ENCODE measurements around the gene SVIP. TPM values are rescaled to one million over a fixed set of nuclear protein-coding genes. Genes with fewer than 3 reads are reported as not detected.
A peak's percentile ranks its signal among the peaks of the same experiment; 100 is the strongest.

Gene SVIP, protein sequence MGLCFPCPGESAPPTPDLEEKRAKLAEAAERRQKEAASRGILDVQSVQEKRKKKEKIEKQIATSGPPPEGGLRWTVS
- total RNA-seq (42.1 TPM), polyA plus RNA-seq (ENCODE audit: insufficient read depth, low read depth, low replicate concordance) (29.7 TPM)
- long read RNA-seq, donor 1, full-length matches to known transcripts, result 26 of 26 reads
- long read RNA-seq, donor 1, partial matches to known transcripts, result 0 of 26 reads
- long read RNA-seq, donor 1, other reads (novel, unspliced or antisense), result 0 of 26 reads
- long read RNA-seq, donor 2, full-length matches to known transcripts, result 20 of 20 reads
- long read RNA-seq, donor 2, partial matches to known transcripts, result 0 of 20 reads
- long read RNA-seq, donor 2, other reads (novel, unspliced or antisense), result 0 of 20 reads
- long read RNA-seq, donor 3, full-length matches to known transcripts, result 21 of 21 reads
- long read RNA-seq, donor 3, partial matches to known transcripts, result 0 of 21 reads
- long read RNA-seq, donor 3, other reads (novel, unspliced or antisense), result 0 of 21 reads
- long read RNA-seq, donor 4, full-length matches to known transcripts, result 20 of 20 reads
- long read RNA-seq, donor 4, partial matches to known transcripts, result 0 of 20 reads
- long read RNA-seq, donor 4, other reads (novel, unspliced or antisense), result 0 of 20 reads
- long read RNA-seq, donor 5, full-length matches to known transcripts, result 1 of 1 reads
- long read RNA-seq, donor 5, partial matches to known transcripts, result 0 of 1 reads
- long read RNA-seq, donor 5, other reads (novel, unspliced or antisense), result 0 of 1 reads
- long read RNA-seq, donor 6, full-length matches to known transcripts, result 36 of 45 reads
- long read RNA-seq, donor 6, partial matches to known transcripts, result 9 of 45 reads
- long read RNA-seq, donor 6, other reads (novel, unspliced or antisense), result 0 of 45 reads
- long read RNA-seq, donor 7, full-length matches to known transcripts, result 34 of 56 reads
- long read RNA-seq, donor 7, partial matches to known transcripts, result 17 of 56 reads
- long read RNA-seq, donor 7, other reads (novel, unspliced or antisense), result 5 of 56 reads
- long read RNA-seq, donor 8, full-length matches to known transcripts, result 14 of 14 reads
- long read RNA-seq, donor 8, partial matches to known transcripts, result 0 of 14 reads
- long read RNA-seq, donor 8, other reads (novel, unspliced or antisense), result 0 of 14 reads
- long read RNA-seq, donor 9, full-length matches to known transcripts, result 12 of 12 reads
- long read RNA-seq, donor 9, partial matches to known transcripts, result 0 of 12 reads
- long read RNA-seq, donor 9, other reads (novel, unspliced or antisense), result 0 of 12 reads
- long read RNA-seq, donor 10, full-length matches to known transcripts, result 19 of 19 reads
- long read RNA-seq, donor 10, partial matches to known transcripts, result 0 of 19 reads
- long read RNA-seq, donor 10, other reads (novel, unspliced or antisense), result 0 of 19 reads

DNA sequence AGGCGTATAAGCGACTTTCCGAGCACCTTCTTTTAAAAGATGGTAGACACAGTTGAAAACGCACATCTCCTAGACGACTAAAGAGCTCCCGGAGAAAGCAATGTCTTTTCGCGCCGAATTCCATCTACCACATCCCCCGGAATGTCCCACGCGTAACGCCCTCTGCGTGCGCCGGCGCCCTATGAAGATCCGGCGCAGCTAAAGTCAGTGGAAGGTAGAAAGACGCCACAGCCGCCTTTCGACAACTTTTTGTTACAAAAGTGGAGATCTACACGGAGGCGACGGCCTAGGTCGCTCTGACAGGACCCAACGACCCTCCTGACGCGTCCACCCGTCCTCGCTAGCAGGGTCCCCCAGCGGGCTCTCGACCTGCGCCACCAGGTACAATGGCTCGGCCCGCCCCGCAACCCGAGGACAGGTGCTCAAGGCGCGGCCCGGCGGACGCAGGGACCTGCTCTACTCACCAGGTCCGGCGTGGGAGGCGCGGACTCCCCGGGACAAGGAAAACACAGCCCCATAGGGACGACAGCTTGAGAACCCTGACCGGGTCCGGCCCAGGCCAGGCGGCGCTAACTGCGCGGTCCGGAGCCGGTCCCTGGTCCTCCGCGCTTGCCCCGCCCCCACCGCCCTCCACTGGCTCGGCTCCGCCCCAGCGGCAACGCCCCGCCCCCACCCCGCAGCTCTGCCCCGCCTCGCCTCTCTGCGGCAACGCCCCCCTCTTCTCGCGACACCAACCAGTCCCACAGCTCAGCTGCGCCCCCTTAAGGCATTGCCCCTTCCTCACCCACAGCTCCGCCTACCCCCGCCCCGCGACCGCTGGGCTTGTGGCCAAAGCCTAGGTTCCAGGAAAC is at the start of gene SVIP:
Gene SVIP, minus strand, starts transcription at position 571 of the 851 bp plus-strand sequence. Its CDS starts 53 bp downstream, at position 518.
- H3K4me1 ChIP-seq (ENCODE audit: control insufficient read depth in 2 of 3, insufficient read depth in 2 of 3, low read depth in 1 of 3, low read length in 3 of 3), result peaks cover 0 to 6% (median 5%) of the 10 kb centered on the region in 3 donors
- peak within 1 kb of the TSS; percentile 62 to 85 for H3K27ac ChIP-seq (ENCODE audit: low read depth in 2 of 2, low read length in 2 of 2)
- H3K9me3 ChIP-seq (ENCODE audit: control insufficient read depth in 2 of 3, insufficient read depth in 1 of 3, low read length in 3 of 3), result no peaks in the 10 kb centered on the region
- intact Hi-C loops (cut with DNase I), result no loop called here
- TF ChIP-seq CTCF (IDR thresholded peaks at IDR 0.05; ENCODE audit: borderline replicate concordance, extremely low read depth, insufficient read depth), result peak; percentile 69
- H3K9ac ChIP-seq (ENCODE audit: low read length in 3 of 3), result peak within 1 kb of the TSS; percentile 44 to 72 (median 46)
- H3K27me3 ChIP-seq (ENCODE audit: control insufficient read depth, insufficient read depth, low read length), result no peaks in the 10 kb centered on the region
- DNase-seq (peak; percentile 95 to 98 (median 96)), FAIRE-seq (no peak)
- peaks cover 0 to 9% (median 6%) of the 10 kb centered on the region in 3 donors for H3K36me3 ChIP-seq (ENCODE audit: control insufficient read depth in 2 of 3, insufficient read depth in 3 of 3, low read length in 3 of 3)
- H3K4me3 ChIP-seq (ENCODE audit: low read length in 3 of 3), result peak within 1 kb of the TSS; percentile 69 to 87 (median 77)

DNA sequence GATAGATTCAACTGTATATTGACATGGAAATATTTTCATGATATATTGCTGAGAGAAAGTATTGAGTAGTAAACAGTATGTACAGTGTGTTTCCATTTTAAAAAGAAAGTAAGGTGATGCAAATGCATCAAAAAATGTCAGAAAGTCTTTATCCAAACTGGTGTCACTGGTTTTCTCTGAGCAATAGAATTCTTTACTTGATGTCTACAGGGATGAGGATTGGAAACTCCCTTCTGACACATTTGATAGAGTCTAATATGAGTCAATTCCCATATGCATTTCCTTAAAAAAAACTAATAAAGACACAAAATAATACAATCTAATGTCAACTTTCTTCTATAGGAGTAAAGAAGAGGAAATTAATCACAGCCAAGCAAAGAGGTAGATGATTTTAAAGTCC is 49.0 kb upstream of the SVIP start:
- no peak for DNase-seq
- FAIRE-seq, result no peak
- H3K9ac ChIP-seq (ENCODE audit: low read length in 3 of 3), result no peak overlapping the region
- H3K9me3 ChIP-seq (ENCODE audit: control insufficient read depth in 2 of 3, insufficient read depth in 1 of 3, low read length in 3 of 3), result no peaks in the 10 kb centered on the region
- H3K27me3 ChIP-seq (ENCODE audit: control insufficient read depth, insufficient read depth, low read length), result no peaks in the 10 kb centered on the region
- no peaks in the 10 kb centered on the region for H3K36me3 ChIP-seq (ENCODE audit: control insufficient read depth in 2 of 3, insufficient read depth in 3 of 3, low read length in 3 of 3)
- intact Hi-C loops (cut with DNase I), result no loop called here
- TF ChIP-seq CTCF (IDR thresholded peaks at IDR 0.05; ENCODE audit: borderline replicate concordance, extremely low read depth, insufficient read depth), result no peak
- no peaks in the 10 kb centered on the region for H3K4me1 ChIP-seq (ENCODE audit: control insufficient read depth in 2 of 3, insufficient read depth in 2 of 3, low read depth in 1 of 3, low read length in 3 of 3)
- H3K4me3 ChIP-seq (ENCODE audit: low read length in 3 of 3), result no peak overlapping the region
- H3K27ac ChIP-seq (ENCODE audit: low read depth in 2 of 2, low read length in 2 of 2), result no peak overlapping the region

DNA sequence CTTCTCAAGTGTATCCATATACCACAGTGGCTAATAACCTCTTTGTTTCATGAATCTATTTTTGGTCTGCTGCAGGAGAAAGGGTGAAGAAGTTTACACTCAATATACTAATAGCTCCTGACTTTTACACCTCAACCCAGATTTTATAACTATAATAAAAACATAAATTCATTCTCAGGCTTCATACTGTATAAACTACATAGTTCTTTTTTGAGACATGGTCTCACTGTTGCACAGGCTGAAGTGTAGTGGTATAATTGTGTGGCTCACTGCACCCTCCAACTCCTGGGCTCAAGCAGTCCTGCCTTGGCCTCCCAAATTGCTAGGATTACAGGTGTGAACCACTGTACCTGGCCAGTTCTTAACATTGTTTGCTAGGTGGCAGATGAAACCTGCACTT is 48.4 kb upstream of the SVIP start:
- intact Hi-C loops (cut with DNase I), result no loop called here
- H3K4me1 ChIP-seq (ENCODE audit: control insufficient read depth in 2 of 3, insufficient read depth in 2 of 3, low read depth in 1 of 3, low read length in 3 of 3), result no peaks in the 10 kb centered on the region
- TF ChIP-seq CTCF (IDR thresholded peaks at IDR 0.05; ENCODE audit: borderline replicate concordance, extremely low read depth, insufficient read depth), result no peak
- H3K9ac ChIP-seq (ENCODE audit: low read length in 3 of 3), result no peak overlapping the region
- no peaks in the 10 kb centered on the region for H3K36me3 ChIP-seq (ENCODE audit: control insufficient read depth in 2 of 3, insufficient read depth in 3 of 3, low read length in 3 of 3)
- H3K4me3 ChIP-seq (ENCODE audit: low read length in 3 of 3), result no peak overlapping the region
- no peak overlapping the region for H3K27ac ChIP-seq (ENCODE audit: low read depth in 2 of 2, low read length in 2 of 2)
- H3K27me3 ChIP-seq (ENCODE audit: control insufficient read depth, insufficient read depth, low read length), result no peaks in the 10 kb centered on the region
- DNase-seq (no peak), FAIRE-seq (no peak)
- H3K9me3 ChIP-seq (ENCODE audit: control insufficient read depth in 2 of 3, insufficient read depth in 1 of 3, low read length in 3 of 3), result no peaks in the 10 kb centered on the region

Data from kidney (tissue), 22 donors.